Purkinje cell (primary cell): ENCODE data around the gene AMPD1. TPM values are rescaled to one million over a fixed set of nuclear protein-coding genes. Genes with fewer than 3 reads are reported as not detected.

Source experiments
- polyA plus RNA-seq: library from polyadenylated mRNA; unstranded; fragments of >200 nt; fragmentation: Nextera tagmentation; gene quantifications from 2 replicates; pipeline ENCODE4 v1.2.1, GENCODE V29; 2014

The AMPD1 gene
- polyA plus RNA-seq = not detected in 2 replicates

DNA sequence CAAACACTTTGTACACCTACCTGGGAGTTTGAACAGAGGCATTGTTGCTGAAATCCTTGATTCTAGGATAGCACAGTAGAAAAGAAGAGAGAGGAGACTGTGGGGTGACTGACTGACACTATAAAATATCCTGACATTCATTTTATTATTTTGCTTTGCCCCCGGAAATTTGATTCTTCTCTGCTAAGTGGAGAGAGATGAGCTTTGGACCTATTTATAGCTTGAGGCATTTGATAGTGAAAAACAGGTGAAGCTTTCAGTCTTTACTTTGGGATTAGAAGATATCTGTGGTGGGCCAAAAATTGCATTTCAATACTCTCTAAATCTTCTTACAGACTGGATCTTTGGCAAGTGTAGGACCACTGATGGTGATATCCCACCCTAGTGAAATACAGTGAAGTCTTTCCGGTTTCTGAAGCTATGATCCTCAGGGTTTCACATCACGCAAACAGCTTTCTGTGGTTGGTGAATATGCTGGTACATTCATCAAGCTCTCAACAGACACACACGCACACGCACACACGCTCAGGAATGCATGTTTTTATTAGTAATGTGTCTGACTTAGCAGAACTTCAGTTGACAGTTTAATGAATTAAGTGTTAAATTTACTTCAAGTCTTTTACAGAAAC lies at the start of gene AMPD1:
TSS of gene AMPD1 (minus strand) at position 117 of the 629 bp plus-strand sequence. CDS start at position 42, 75 bp downstream.

GRCh38 chr1:114716304-114717170 lies 21.2 kb upstream of the AMPD1 start, which contains the start of gene NRAS:
TSS of gene NRAS (minus strand) at chr1:114716771. CDS start at chr1:114716160, 611 bp downstream.

DNA sequence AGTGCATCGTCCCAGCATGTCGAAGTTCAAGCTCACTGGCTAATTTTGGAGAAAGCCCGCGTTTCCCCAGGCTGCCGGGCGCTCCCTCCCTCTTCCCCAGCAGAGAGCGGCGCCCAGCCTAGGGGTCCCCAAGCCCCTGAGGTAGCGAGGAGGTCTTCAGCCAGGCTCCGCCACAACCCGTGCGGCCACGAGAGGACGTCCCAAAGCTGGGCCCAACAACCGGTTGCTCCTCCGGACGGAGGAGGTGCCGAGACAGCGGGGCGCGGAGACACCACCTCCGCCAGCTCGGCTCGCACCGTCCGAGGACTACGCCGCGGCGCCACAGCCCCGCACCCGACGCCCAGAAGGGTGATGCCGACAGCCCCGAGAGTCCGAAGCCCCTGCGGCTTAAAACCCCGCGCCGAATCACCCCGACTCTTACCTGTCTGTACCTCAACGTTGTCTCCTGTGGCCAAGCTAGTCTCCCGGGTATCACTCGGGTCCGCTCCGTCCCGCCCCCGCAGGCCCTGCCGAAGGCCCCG lies 25.7 kb downstream of the AMPD1 start, which contains the start of gene DENND2C:
TSS of gene DENND2C (minus strand) at position 488 of the 521 bp plus-strand sequence. CDS start 44,065 bp downstream, outside the sequence.

Other genes with a start within 250 kb of the AMPD1 start
- gene TRIM33, start 184.3 kb downstream of the AMPD1 start, polyA plus RNA-seq = 49.5 and 58.2 TPM in 2 replicates
- 265 and 288 TPM in 2 replicates for gene BCAS2, start 113.9 kb downstream of the AMPD1 start, polyA plus RNA-seq
- gene DENND2C, start 25.5 kb downstream of the AMPD1 start, polyA plus RNA-seq = 2.4 and 2.9 TPM in 2 replicates
- gene NRAS, start 21.2 kb upstream of the AMPD1 start, polyA plus RNA-seq = 6.4 and 9.5 TPM in 2 replicates
- 299 and 341 TPM in 2 replicates for gene CSDE1, start 62.4 kb upstream of the AMPD1 start, polyA plus RNA-seq
- 149 and 156 TPM in 2 replicates for gene SIKE1, start 85.1 kb upstream of the AMPD1 start, polyA plus RNA-seq
- 8.1 and 19.9 TPM in 2 replicates for gene SYCP1, start 159.3 kb upstream of the AMPD1 start, polyA plus RNA-seq